SH-SY5Y (cell line): ENCODE measurements around the gene ACKR2.

Source experiments
- GATA2 ChIP-seq: IDR thresholded peaks from 2 replicates; pipeline ENCODE4 v1.6.1; 2011; ENCODE audit warnings: mild to moderate bottlenecking, low read depth, low read length
- GATA3 ChIP-seq: IDR thresholded peaks from 2 replicates; pipeline ENCODE4 v1.6.1; 2011; ENCODE audit warnings: low read depth, mild to moderate bottlenecking, low read length, moderate library complexity

ACKR2 gene

GRCh38 chr3:42900226-42901072 lies 91.2 kb downstream of the ACKR2 start:
- no peak for TF ChIP-seq GATA3
- TF ChIP-seq GATA2 = no peak

- TF ChIP-seq GATA2 = no peak
- TF ChIP-seq GATA3 = no peak
Measured at GRCh38 chr3:42901073-42901415, 91.8 kb downstream of the ACKR2 start.

GRCh38 chr3:42902257-42902656 lies 93.0 kb downstream of the ACKR2 start:
- no peak for TF ChIP-seq GATA3
- TF ChIP-seq GATA2 = no peak

- TF ChIP-seq GATA3 (no peak), GATA2 (no peak)
Measured at GRCh38 chr3:42904076-42904475, 94.8 kb downstream of the ACKR2 start.

GRCh38 chr3:42905740-42906069 lies 96.5 kb downstream of the ACKR2 start:
- TF ChIP-seq GATA2 = no peak
- TF ChIP-seq GATA3 = no peak

- TF ChIP-seq GATA3 (no peak), GATA2 (no peak)
Measured at GRCh38 chr3:42906070-42906847, 97.0 kb downstream of the ACKR2 start, which contains the start of gene ZNF662. TSS of gene ZNF662 (plus strand) at chr3:42906142. CDS start at chr3:42908115, 1,973 bp downstream.

GRCh38 chr3:42906848-42907183 lies 97.6 kb downstream of the ACKR2 start:
- no peak for TF ChIP-seq GATA2
- no peak for TF ChIP-seq GATA3

GRCh38 chr3:42908675-42909074 lies 99.4 kb downstream of the ACKR2 start:
- TF ChIP-seq GATA2 (no peak), GATA3 (no peak)

- no peak for TF ChIP-seq GATA3
- no peak for TF ChIP-seq GATA2
Measured at GRCh38 chr3:42911551-42911950, 102.3 kb downstream of the ACKR2 start.

GRCh38 chr3:42914771-42915515 lies 105.7 kb downstream of the ACKR2 start:
- TF ChIP-seq GATA2 = no peak
